Fibroblast of lung (primary cell): ENCODE results near the gene KIRREL3. TPM values are rescaled to one million over a fixed set of nuclear protein-coding genes. Genes with fewer than 3 reads are reported as not detected.

ENCODE experiments used
- DNase-seq, 2 donors: peaks; one replicate each; pipeline versions ENCODE4 v3.0.0 to v3.0.0-alpha.2; 2010; ENCODE audit warnings: low read depth in 2 of 2
- H2AFZ ChIP-seq: 2 replicates; pipeline ENCODE4 v1.5.1; 2012; ENCODE audit warnings: low read length, control low read depth, inconsistent platforms
- H3K27ac ChIP-seq: 2 replicates; pipeline ENCODE4 v1.5.1; 2011; ENCODE audit warnings: low read length, control low read depth; ENCODE audit not compliant: insufficient read depth
- H3K27me3 ChIP-seq: 2 replicates; pipeline ENCODE4 v1.5.1; 2011; ENCODE audit warnings: mild to moderate bottlenecking, low read length; ENCODE audit not compliant: control insufficient read depth, insufficient read depth
- H3K36me3 ChIP-seq: 2 replicates; pipeline ENCODE4 v1.5.1; 2011; ENCODE audit warnings: low read length; ENCODE audit not compliant: control insufficient read depth, insufficient read depth
- H3K4me1 ChIP-seq: 2 replicates; pipeline ENCODE4 v1.5.1; 2011; ENCODE audit warnings: low read length; ENCODE audit not compliant: control insufficient read depth, insufficient read depth; ENCODE audit errors: extremely low read depth
- H3K4me2 ChIP-seq: 2 replicates; pipeline ENCODE4 v1.5.1; 2011; ENCODE audit warnings: low read length, control low read depth; ENCODE audit not compliant: insufficient read depth; ENCODE audit errors: extremely low read depth
- H3K4me3 ChIP-seq, 4 experiments: fragments of 200-600 bp in 1 of 4; sonication (generic) in 1 of 4; replicated peaks in 1 of 4; 2 replicates each; pipeline ENCODE4 v1.5.1; 2011 to 2016; ENCODE audit warnings: low read length in 4 of 4, low read depth in 3 of 4, mild to moderate bottlenecking in 3 of 4, control low read depth in 2 of 4, inconsistent platforms in 1 of 4, mixed read lengths in 1 of 4; ENCODE audit not compliant: insufficient read depth in 1 of 4; ENCODE audit errors: control extremely low read depth in 1 of 4
- H3K79me2 ChIP-seq: 2 replicates; pipeline ENCODE4 v1.5.1; 2012; ENCODE audit warnings: mild to moderate bottlenecking, low read length, inconsistent platforms; ENCODE audit not compliant: control insufficient read depth, insufficient read depth
- H3K9ac ChIP-seq: 2 replicates; pipeline ENCODE4 v1.5.1; 2011; ENCODE audit warnings: mild to moderate bottlenecking, low read length, control low read depth; ENCODE audit not compliant: insufficient read depth
- H3K9me3 ChIP-seq: 2 replicates; pipeline ENCODE4 v1.5.1; 2012; ENCODE audit warnings: low read depth, low read length; ENCODE audit not compliant: control insufficient read depth, insufficient read depth
- H4K20me1 ChIP-seq: 2 replicates; pipeline ENCODE4 v1.5.1; 2011; ENCODE audit warnings: low read length; ENCODE audit not compliant: control insufficient read depth, insufficient read depth; ENCODE audit errors: extremely low read depth
- CTCF ChIP-seq, 2 donors: IDR thresholded peaks in 1 of 2; conservative IDR thresholded peaks in 1 of 2; 1 replicate in 1 of 2; 2 replicates in 1 of 2; pipeline ENCODE4 v1.5.1; 2011 to 2012; ENCODE audit warnings: low read length in 2 of 2, control low read depth in 1 of 2, inconsistent platforms in 1 of 2, low read depth in 1 of 2, mild to moderate bottlenecking in 1 of 2
- EZH2 ChIP-seq: IDR thresholded peaks from 2 replicates; pipeline ENCODE4 v1.5.1; 2012; ENCODE audit warnings: low read length, control low read depth, mild to moderate bottlenecking; ENCODE audit errors: missing control alignments
- polyA plus RNA-seq, 2 donors: library from polyadenylated mRNA; depleted of rRNA in 1 of 2; stranded (reverse) in 1 of 2; unstranded in 1 of 2; fragments of >200 nt; gene quantifications; 2 replicates each; pipeline ENCODE4 v1.2.1, GENCODE V29; 2011 to 2012; ENCODE audit warnings: missing spikeins in 1 of 2
- total RNA-seq: library from RNA; depleted of rRNA; stranded (reverse); fragments of >200 nt; gene quantifications from 2 replicates; pipeline ENCODE4 v1.2.1, GENCODE V29; 2014

The KIRREL3 gene
- total and polyA plus RNA-seq, 2 donors (not counting 1 experiment from before 2014, with no cell fraction given), result 2.8 to 6.1 TPM

- no peaks in the 10 kb centered on the region for H3K79me2 ChIP-seq
- no peak overlapping the region for H3K4me3 ChIP-seq
- no peak for DNase-seq
Measured at GRCh38 chr11:126478466-126478865, 522.1 kb downstream of the KIRREL3 start.

DNA sequence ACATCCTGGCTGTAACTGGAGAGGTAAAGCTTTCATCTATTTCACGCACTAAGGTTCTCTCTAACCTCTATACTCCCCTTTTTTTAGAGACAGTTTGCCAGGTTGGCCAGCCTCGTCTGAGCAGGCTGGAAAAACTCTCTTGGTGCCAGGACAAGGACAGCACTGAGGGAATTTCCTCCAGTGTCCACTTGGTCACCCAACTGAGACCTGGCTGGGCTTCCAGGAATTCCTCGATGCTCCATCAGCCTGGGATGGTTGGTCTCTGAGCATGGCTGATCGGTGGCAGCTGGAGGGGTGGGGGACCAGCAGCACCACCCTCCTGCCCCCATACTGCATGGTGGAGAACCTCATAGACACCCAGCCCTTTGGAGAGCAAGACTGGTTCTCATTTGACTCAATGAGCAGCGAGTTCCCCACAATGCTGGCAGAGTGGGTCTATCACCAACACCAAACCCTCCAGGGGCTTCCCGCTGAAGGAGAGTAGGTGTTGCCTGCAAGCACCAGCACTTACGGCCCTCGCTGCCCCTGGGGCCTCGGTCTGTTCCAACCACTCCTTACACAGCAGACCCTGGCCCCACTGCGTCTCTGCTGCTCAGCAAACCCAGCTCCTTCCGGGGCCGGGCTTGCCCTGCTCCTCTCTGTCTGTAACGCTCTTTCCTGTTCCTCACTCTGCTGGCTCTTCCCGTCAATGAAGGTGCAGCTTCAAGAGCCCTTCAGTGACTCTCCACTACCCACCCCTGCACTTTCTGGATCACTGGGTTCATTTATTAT, 522.9 kb downstream of the KIRREL3 start:
- H3K27me3 ChIP-seq, result no peaks in the 10 kb centered on the region
- no peaks in the 10 kb centered on the region for H3K4me1 ChIP-seq
- H3K9me3 ChIP-seq, result no peaks in the 10 kb centered on the region
- H3K4me2 ChIP-seq, result no peak overlapping the region
- no peak for TF ChIP-seq CTCF (conservative IDR thresholded peaks at IDR 0.05 in 1 of 2, IDR thresholded peaks at IDR 0.05 in 1 of 2; ENCODE audit: low read depth in 1 of 2, low read length in 2 of 2)
- TF ChIP-seq EZH2, result no peak
- no peaks in the 10 kb centered on the region for H4K20me1 ChIP-seq
- H2AFZ ChIP-seq, result no peak overlapping the region
- H3K79me2 ChIP-seq, result no peaks in the 10 kb centered on the region
- no peak overlapping the region for H3K27ac ChIP-seq
- H3K36me3 ChIP-seq, result no peaks in the 10 kb centered on the region
- H3K4me3 ChIP-seq, result no peak overlapping the region
- no peak for DNase-seq
- H3K9ac ChIP-seq, result no peak overlapping the region

More at GRCh38 chr11:126478466-126478865, 522.1 kb downstream of the KIRREL3 start:
- H4K20me1 ChIP-seq, result no peaks in the 10 kb centered on the region
- H3K4me1 ChIP-seq, result no peaks in the 10 kb centered on the region
- no peak overlapping the region for H2AFZ ChIP-seq
- H3K27me3 ChIP-seq, result no peaks in the 10 kb centered on the region
- H3K9me3 ChIP-seq, result no peaks in the 10 kb centered on the region
- no peak overlapping the region for H3K4me2 ChIP-seq
- no peak overlapping the region for H3K9ac ChIP-seq
- H3K27ac ChIP-seq, result no peak overlapping the region
- TF ChIP-seq EZH2, result no peak
- TF ChIP-seq CTCF (conservative IDR thresholded peaks at IDR 0.05 in 1 of 2, IDR thresholded peaks at IDR 0.05 in 1 of 2; ENCODE audit: low read depth in 1 of 2, low read length in 2 of 2), result no peak
- H3K36me3 ChIP-seq, result no peaks in the 10 kb centered on the region

DNA sequence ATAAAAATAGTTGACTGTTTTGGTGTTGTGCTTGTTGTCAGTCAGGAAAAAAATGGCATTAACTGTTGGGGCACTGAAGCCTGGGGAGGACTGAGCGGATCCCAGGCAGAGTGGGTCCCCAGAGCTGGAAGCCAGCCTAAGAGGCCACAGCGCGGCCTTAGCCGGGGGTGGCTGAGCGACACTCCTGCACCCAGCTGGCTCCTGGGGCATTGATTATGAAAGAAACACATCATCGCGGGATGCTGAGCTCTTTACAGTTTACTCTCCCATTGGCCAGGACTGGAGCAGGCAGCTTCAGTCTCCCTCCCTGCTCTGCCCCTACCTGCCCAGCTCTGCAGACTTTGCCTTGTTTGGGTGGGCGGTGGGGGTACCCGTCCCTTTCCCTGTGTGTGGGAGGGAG, 523.6 kb downstream of the KIRREL3 start:
- H3K79me2 ChIP-seq, result no peaks in the 10 kb centered on the region
- H3K9ac ChIP-seq, result no peak overlapping the region
- no peak overlapping the region for H2AFZ ChIP-seq
- no peaks in the 10 kb centered on the region for H3K9me3 ChIP-seq
- no peaks in the 10 kb centered on the region for H4K20me1 ChIP-seq
- no peak overlapping the region for H3K4me2 ChIP-seq
- no peak for TF ChIP-seq EZH2
- no peak for TF ChIP-seq CTCF (conservative IDR thresholded peaks at IDR 0.05 in 1 of 2, IDR thresholded peaks at IDR 0.05 in 1 of 2; ENCODE audit: low read depth in 1 of 2, low read length in 2 of 2)
- H3K4me1 ChIP-seq, result no peaks in the 10 kb centered on the region
- no peak overlapping the region for H3K27ac ChIP-seq
- no peak overlapping the region for H3K4me3 ChIP-seq
- H3K36me3 ChIP-seq, result no peaks in the 10 kb centered on the region
- no peak for DNase-seq
- H3K27me3 ChIP-seq, result no peaks in the 10 kb centered on the region
